ENCODE measurements around the gene KCNAB2.

Gene KCNAB2

DNA sequence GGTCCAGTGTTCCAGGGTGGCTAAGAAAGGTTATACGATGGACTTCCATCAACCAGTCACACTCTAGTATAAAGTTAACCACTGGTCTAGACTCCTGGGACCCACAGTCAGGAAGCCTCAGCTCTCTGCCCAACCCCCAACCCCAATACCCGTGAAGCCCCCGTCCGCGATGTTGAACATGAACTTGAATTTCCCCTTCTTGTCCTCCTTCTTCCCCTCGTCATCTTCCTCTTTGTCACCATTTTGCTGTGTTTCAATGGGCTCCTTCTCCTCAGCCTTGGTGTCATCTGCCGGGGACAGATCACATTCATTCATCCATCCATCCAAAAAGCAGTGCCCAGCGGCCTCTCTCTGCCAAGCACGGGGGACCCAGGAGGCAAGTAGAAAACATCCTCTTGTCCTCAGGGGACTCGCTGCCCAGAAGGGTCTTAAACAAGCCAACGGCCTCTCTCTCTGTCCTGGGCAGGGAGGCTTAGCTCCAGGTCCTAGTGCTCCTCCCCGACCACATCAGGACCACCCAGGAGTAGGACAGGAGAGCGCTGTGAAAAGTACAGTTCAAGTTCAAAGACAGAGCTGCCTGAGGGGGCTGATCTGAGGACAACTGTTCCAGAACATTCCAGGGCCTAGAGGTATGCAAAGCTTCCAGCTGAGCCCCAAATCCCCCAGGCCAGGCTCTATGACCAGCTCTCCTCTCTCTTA, 66.5 kb downstream of the KCNAB2 start:
- Histone ChIP-seq H3K27me3 (ENCODE audit: insufficient read depth, low read depth) (peaks cover 62% of the 10 kb centered on the region), H3K36me3 (ENCODE audit: insufficient read depth) (no peaks in the 10 kb centered on the region), H3K9ac (no peak overlapping the region), H3K4me3 (IDR thresholded peaks at IDR 0.05; ENCODE audit: insufficient read depth, low read depth, low read length) (no peak overlapping the region), H3K27ac (no peak overlapping the region), H2AFZ (ENCODE audit: low read depth) (no peak overlapping the region), H3K79me2 (ENCODE audit: insufficient read depth, low read depth) (no peaks in the 10 kb centered on the region), H3K4me2 (no peak overlapping the region), H3K4me1 (ENCODE audit: low read depth, poor library complexity, severe bottlenecking) (no peaks in the 10 kb centered on the region), H4K20me1 (ENCODE audit: insufficient read depth) (no peaks in the 10 kb centered on the region)
- TF ChIP-seq CTCF (conservative IDR thresholded peaks at IDR 0.05; ENCODE audit: low read depth, low read length), result no peak

DNA sequence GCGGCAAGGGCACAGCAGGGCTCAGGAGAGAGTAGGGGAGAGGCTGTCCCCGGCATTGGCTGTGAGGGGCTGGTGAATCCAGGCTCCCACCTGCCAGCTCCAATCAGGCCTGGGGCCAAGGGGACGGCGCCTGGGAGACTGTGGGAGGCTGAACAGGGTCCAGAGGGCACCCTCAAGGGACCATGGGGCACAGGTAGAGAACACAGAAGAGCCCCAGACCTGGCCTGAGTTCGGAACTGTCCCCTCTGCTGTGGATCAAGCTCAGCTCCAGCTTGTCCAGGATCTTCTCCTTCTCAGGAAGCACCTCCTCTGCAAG, 67.0 kb downstream of the KCNAB2 start:
- H2AFZ ChIP-seq (ENCODE audit: low read depth), result no peak overlapping the region
- peaks cover 67% of the 10 kb centered on the region for H3K27me3 ChIP-seq (ENCODE audit: insufficient read depth, low read depth)
- no peak overlapping the region for H3K9ac ChIP-seq
- H3K4me2 ChIP-seq, result no peak overlapping the region
- no peaks in the 10 kb centered on the region for H3K4me1 ChIP-seq (ENCODE audit: low read depth, poor library complexity, severe bottlenecking)
- H3K79me2 ChIP-seq (ENCODE audit: insufficient read depth, low read depth), result no peaks in the 10 kb centered on the region
- H4K20me1 ChIP-seq (ENCODE audit: insufficient read depth), result no peaks in the 10 kb centered on the region
- no peaks in the 10 kb centered on the region for H3K36me3 ChIP-seq (ENCODE audit: insufficient read depth)
- no peak for TF ChIP-seq CTCF (conservative IDR thresholded peaks at IDR 0.05; ENCODE audit: low read depth, low read length)
- H3K4me3 ChIP-seq (IDR thresholded peaks at IDR 0.05; ENCODE audit: insufficient read depth, low read depth, low read length), result no peak overlapping the region
- no peak overlapping the region for H3K27ac ChIP-seq

GRCh38 chr1:6113116-6113515, 67.4 kb downstream of the KCNAB2 start:
- H3K4me1 ChIP-seq (ENCODE audit: low read depth, poor library complexity, severe bottlenecking), result no peaks in the 10 kb centered on the region
- peaks cover 72% of the 10 kb centered on the region for H3K27me3 ChIP-seq (ENCODE audit: insufficient read depth, low read depth)
- H3K79me2 ChIP-seq (ENCODE audit: insufficient read depth, low read depth), result no peaks in the 10 kb centered on the region
- no peak overlapping the region for H3K4me3 ChIP-seq (IDR thresholded peaks at IDR 0.05; ENCODE audit: insufficient read depth, low read depth, low read length)
- no peak overlapping the region for H2AFZ ChIP-seq (ENCODE audit: low read depth)
- H3K36me3 ChIP-seq (ENCODE audit: insufficient read depth), result no peaks in the 10 kb centered on the region
- no peaks in the 10 kb centered on the region for H4K20me1 ChIP-seq (ENCODE audit: insufficient read depth)
- H3K27ac ChIP-seq, result no peak overlapping the region
- TF ChIP-seq CTCF (conservative IDR thresholded peaks at IDR 0.05; ENCODE audit: low read depth, low read length), result no peak
- H3K9ac ChIP-seq, result no peak overlapping the region
- no peak overlapping the region for H3K4me2 ChIP-seq

DNA sequence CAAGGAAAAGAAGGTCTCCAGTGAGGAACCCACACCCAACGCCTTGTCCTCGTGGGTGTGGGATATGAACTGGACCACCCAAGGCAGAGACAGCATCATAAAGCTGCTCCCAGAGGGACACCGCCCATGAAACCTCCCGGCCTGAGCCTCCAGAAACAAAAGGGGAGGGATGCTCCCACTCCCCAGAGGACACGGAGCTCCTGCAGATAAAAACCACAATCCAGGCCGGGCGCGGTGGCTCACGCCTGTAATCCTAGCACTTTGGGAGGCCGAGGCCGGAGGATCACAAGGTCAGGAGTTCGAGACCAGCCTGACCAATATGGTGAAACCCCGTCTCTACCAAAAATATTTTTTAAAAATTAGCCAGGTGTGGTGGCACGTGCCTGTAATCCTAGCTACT, 68.1 kb downstream of the KCNAB2 start:
- Histone ChIP-seq H2AFZ (ENCODE audit: low read depth) (no peak overlapping the region), H3K27me3 (ENCODE audit: insufficient read depth, low read depth) (peaks cover 78% of the 10 kb centered on the region), H3K36me3 (ENCODE audit: insufficient read depth) (no peaks in the 10 kb centered on the region), H3K27ac (no peak overlapping the region), H3K4me2 (no peak overlapping the region), H4K20me1 (ENCODE audit: insufficient read depth) (no peaks in the 10 kb centered on the region), H3K4me3 (IDR thresholded peaks at IDR 0.05; ENCODE audit: insufficient read depth, low read depth, low read length) (no peak overlapping the region), H3K4me1 (ENCODE audit: low read depth, poor library complexity, severe bottlenecking) (no peaks in the 10 kb centered on the region), H3K9ac (no peak overlapping the region), H3K79me2 (ENCODE audit: insufficient read depth, low read depth) (no peaks in the 10 kb centered on the region)
- TF ChIP-seq CTCF (conservative IDR thresholded peaks at IDR 0.05; ENCODE audit: low read depth, low read length), result no peak

Data from KMS-11 (cell line).